GM23338 (cell line): ENCODE results near the gene TWSG1.
A peak's percentile ranks its signal among the peaks of the same experiment; 100 is the strongest.

Experiments used
- CTCF ChIP-seq, 2 experiments: fragments of 200-600 bp in 1 of 2; sonication (generic) in 1 of 2; conservative IDR thresholded peaks; 2 replicates each; pipeline versions ENCODE4 v1.5.1 to v1.6.1; 2016 to 2017; ENCODE audit warnings: antibody characterized with exemption in 2 of 2, low read depth in 2 of 2, mild to moderate bottlenecking in 2 of 2, moderate library complexity in 1 of 2
- ETS1 ChIP-seq: IDR thresholded peaks from 2 replicates; pipeline ENCODE4 v1.6.1; 2016; ENCODE audit warnings: antibody characterized with exemption
- EZH2 ChIP-seq: fragments of 200-600 bp; sonication (generic); IDR thresholded peaks from one replicate; pipeline ENCODE4 v1.8.0; 2017; ENCODE audit warnings: antibody characterized with exemption, mild to moderate bottlenecking, low read depth; ENCODE audit not compliant: unreplicated experiment
- POLR2AphosphoS5 ChIP-seq: IDR thresholded peaks from 2 replicates; pipeline ENCODE4 v1.6.1; 2016; ENCODE audit warnings: antibody characterized with exemption, low read depth

- TF ChIP-seq CTCF (conservative IDR thresholded peaks at IDR 0.05; ENCODE audit: low read depth in 2 of 2) (peak; percentile 19 to 21; a peak in 2 of 4 replicates), ETS1 (no peak), EZH2 (no peak), POLR2AphosphoS5 (no peak)
Measured at GRCh38 chr18:9418047-9418690, 83.6 kb downstream of the TWSG1 start.
